GM12878 (cell line): ENCODE data around the gene TCEAL9. TPM values are rescaled to one million over a fixed set of nuclear protein-coding genes. Genes with fewer than 3 reads are reported as not detected.

Source experiments
- ATAC-seq: fragments of 200-7000 bp; cut with Tn5 transposase; 3 replicates; pipeline ENCODE4 v1.9.1; 2020; ENCODE audit warnings: mild to moderate bottlenecking, moderate library complexity
- BruUV-seq: library from RNA; stranded (reverse); fragments of 400-500 nt; replicated peaks from 2 replicates; lab custom pipeline; 2021; lab: Mats Ljungman, UMichigan
- CTCF ChIA-PET: fragments of 300-600 bp; sonication (Branson Sonifier 250); formaldehyde crosslinking; extraction: SDS; loops from one replicate; lab custom pipeline; 2021; ENCODE audit warnings: inconsistent platforms; lab: Yijun Ruan, JAX
- POLR2A ChIA-PET: fragments of 350-600 bp; formaldehyde crosslinking; extraction: SDS; loops from one replicate; lab custom pipeline; 2021; ENCODE audit warnings: inconsistent platforms; lab: Charles Lee
- RAD21 ChIA-PET: fragments of 300-600 bp; sonication (Branson Sonifier 250); formaldehyde crosslinking; loops from one replicate; lab custom pipeline; 2023; ENCODE audit warnings: antibody characterized with exemption; ENCODE audit not compliant: unreplicated experiment; lab: Charles Lee
- SMC1A ChIA-PET: fragments of 300-600 bp; sonication (Branson Sonifier 250); formaldehyde crosslinking; loops from one replicate; lab custom pipeline; 2023; ENCODE audit not compliant: unreplicated experiment, uncharacterized antibody; lab: Charles Lee
- DNase-seq: peaks from one replicate; pipeline ENCODE4 v3.0.0-alpha.2; 2011; ENCODE audit warnings: low read depth, low spot score
- FAIRE-seq: peaks from 3 replicates; lab custom pipeline; 2011; peaks lifted over from hg19 to GRCh38; lab: Jason Lieb, UNC
- H2AFZ ChIP-seq: 2 replicates; pipeline ENCODE4 v1.6.0; 2011; ENCODE audit warnings: low read depth, low read length, control low read depth; ENCODE audit not compliant: control insufficient read depth
- H3K27ac ChIP-seq: 2 replicates; pipeline ENCODE4 v1.5.1; 2011; ENCODE audit warnings: control low read depth; ENCODE audit not compliant: control insufficient read depth, insufficient read depth
- H3K27me3 ChIP-seq, 2 experiments: replicated peaks in 1 of 2; 2 replicates each; pipeline versions ENCODE4 v1.6.0 to v1.6.1; 2011; ENCODE audit warnings: low read length in 1 of 2; ENCODE audit not compliant: control insufficient read depth in 2 of 2, insufficient read depth in 2 of 2
- H3K36me3 ChIP-seq, 2 experiments: 2 replicates each; pipeline ENCODE4 v1.5.1; 2011; ENCODE audit warnings: low read length in 1 of 2; ENCODE audit not compliant: control insufficient read depth in 2 of 2, insufficient read depth in 2 of 2
- H3K4me1 ChIP-seq: 2 replicates; pipeline ENCODE4 v1.6.1; 2011; ENCODE audit warnings: mild to moderate bottlenecking, low read length, moderate library complexity, mixed read lengths; ENCODE audit not compliant: control insufficient read depth, insufficient read depth
- H3K4me2 ChIP-seq: 2 replicates; pipeline ENCODE4 v1.6.0; 2011; ENCODE audit warnings: control low read depth; ENCODE audit not compliant: control insufficient read depth, insufficient read depth
- H3K4me3 ChIP-seq: fragments of 200-600 bp; sonication (generic); 2 replicates; pipeline ENCODE4 v1.5.1; 2016
- H3K79me2 ChIP-seq: 2 replicates; pipeline ENCODE4 v1.6.0; 2011; ENCODE audit warnings: low read length; ENCODE audit not compliant: control insufficient read depth, insufficient read depth
- H3K9ac ChIP-seq: 2 replicates; pipeline ENCODE4 v1.8.0; 2011; ENCODE audit warnings: low read length, control low read depth, mixed read lengths; ENCODE audit not compliant: control insufficient read depth, insufficient read depth
- H3K9me3 ChIP-seq: replicated peaks from 3 replicates; pipeline ENCODE4 v1.5.1; 2011; ENCODE audit warnings: mild to moderate bottlenecking, low read length; ENCODE audit not compliant: control insufficient read depth, insufficient read depth
- H4K20me1 ChIP-seq: 2 replicates; pipeline ENCODE4 v1.6.0; 2011; ENCODE audit not compliant: control insufficient read depth, insufficient read depth
- CHD2 ChIP-seq: IDR thresholded peaks from 2 replicates; pipeline ENCODE4 v1.6.1; 2011; ENCODE audit warnings: low read depth, low read length, improper control_type of control experiment, borderline replicate concordance
- CHD4 ChIP-seq: fragments of 200-600 bp; sonication (generic); IDR thresholded peaks from 2 replicates; pipeline ENCODE4 v1.6.1; 2016; ENCODE audit warnings: mild to moderate bottlenecking
- E2F8 ChIP-seq: fragments of 450-650 bp; IDR thresholded peaks from 2 replicates; pipeline ENCODE4 v1.6.1; 2018; ENCODE audit warnings: mild to moderate bottlenecking, low read depth, moderate library complexity; ENCODE audit not compliant: partially characterized antibody
- RB1 ChIP-seq: fragments of 450-650 bp; formaldehyde crosslinking; IDR thresholded peaks from 2 replicates; pipeline ENCODE4 v1.6.1; 2017; ENCODE audit warnings: mild to moderate bottlenecking, borderline replicate concordance
- TBL1XR1 ChIP-seq: IDR thresholded peaks from 2 replicates; pipeline ENCODE4 v1.6.1; 2012; ENCODE audit warnings: low read depth, low read length, improper control_type of control experiment
- USF1 ChIP-seq: IDR thresholded peaks from 2 replicates; pipeline ENCODE4 v1.6.1; 2011; ENCODE audit warnings: borderline replicate concordance, low read depth, mild to moderate bottlenecking, moderate library complexity, mixed read lengths, low read length; ENCODE audit not compliant: insufficient read depth; ENCODE audit errors: extremely low read length
- WGBS: methylation state at CpG from one replicate; pipeline ENCODE4 v1.1.6; 2016; ENCODE audit warnings: low lambda C conversion rate; ENCODE audit not compliant: insufficient replicate concordance, insufficient coverage; ENCODE audit errors: missing lambda C conversion rate; 5-methylcytosine and 5-hydroxymethylcytosine counted together
- in situ Hi-C: fragments of 300-500 bp; cut with MboI; formaldehyde crosslinking; loops from 9 replicates; pipeline ENCODE4 v1.14.3; 2018; ENCODE audit warnings: mixed read lengths
- intact Hi-C: fragments of 100-400 bp; cut with micrococcal nuclease; formaldehyde crosslinking; loops from one replicate; pipeline ENCODE4 v1.14.2; 2022; ENCODE audit not compliant: unreplicated experiment
- polyA plus RNA-seq, 11 experiments: library from polyadenylated mRNA; depleted of rRNA in 4 of 11; unstranded in 6 of 11; stranded (reverse) in 5 of 11; fragments of >200 nt; fragmentation: Nextera tagmentation in 4 of 11; fragmentation: Illumina TruSeq in 1 of 11; extraction: Ambion mirVana in 4 of 11; extraction: Trizol in 1 of 11; gene quantifications; 1 replicate in 1 of 11; 2 replicates in 10 of 11; pipeline versions ENCODE4 v1.2.1 to v1.2.3, GENCODE V29; 2011 to 2016; ENCODE audit warnings: inconsistent platforms in 2 of 11, missing spikeins in 2 of 11, low read depth in 1 of 11
- total RNA-seq, 4 experiments: library from RNA; depleted of rRNA in 3 of 4; stranded (reverse); fragments of >200 nt in 3 of 4; fragmentation: Illumina TruSeq in 1 of 4; extraction: Trizol in 1 of 4; gene quantifications; 2 replicates each; pipeline versions ENCODE4 v1.2.1 to v1.2.3, GENCODE V29; 2013 to 2021

TCEAL9 gene
- total and polyA plus RNA-seq, 10 of the 15 experiments (the other 5 are each of a cell fraction or from before 2014, with no cell fraction given): 0.39 to 2.5 (median 0.90) TPM

GRCh38 chrX:103361798-103362197 is 5.5 kb downstream of the TCEAL9 start (continued):
- TF ChIP-seq USF1 (no peak), CHD2 (no peak), CHD4 (no peak)

DNA sequence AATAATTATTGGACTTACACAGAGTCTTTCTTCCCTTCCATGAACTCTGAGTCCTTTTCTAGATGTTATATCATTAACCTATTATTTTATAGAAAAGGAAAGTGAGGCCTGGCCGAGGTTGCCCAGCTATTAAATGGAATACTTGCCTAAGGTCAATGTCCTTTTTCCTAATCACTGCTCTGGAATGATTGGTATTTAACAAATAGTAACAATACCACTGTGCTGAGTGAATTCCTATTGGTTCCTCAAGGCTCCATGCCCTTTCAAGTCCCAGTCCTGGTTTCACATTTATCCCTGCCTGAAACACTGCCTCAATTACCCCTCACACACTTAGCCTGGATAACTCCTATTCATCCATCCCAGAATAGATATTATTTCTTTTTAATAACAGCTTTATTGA is 6.2 kb downstream of the TCEAL9 start:
- CTCF ChIA-PET: interaction anchor here (1.0 to 1.5 kb wide), 2 partner anchors 9 to 151 kb away, joined by 3 to 5 read pairs; no protein-coding TSS in a partner anchor

More for the DNA sequence above, 6.2 kb downstream of the TCEAL9 start:
- in situ Hi-C loops: no loop called here
- Histone ChIP-seq H3K27ac (no peak overlapping the region), H3K9ac (no peak overlapping the region), H3K36me3 (no peaks in the 10 kb centered on the region), H3K79me2 (no peaks in the 10 kb centered on the region), H3K4me2 (no peak overlapping the region), H2AFZ (no peak overlapping the region), H3K9me3 (no peaks in the 10 kb centered on the region), H3K4me1 (no peaks in the 10 kb centered on the region), H4K20me1 (no peaks in the 10 kb centered on the region), H3K4me3 (no peak overlapping the region), H3K27me3 (no peaks in the 10 kb centered on the region)
- ATAC-seq (no peak), FAIRE-seq (no peak), DNase-seq (no peak)
- 6% methylated on average over 1 of the region's 1 CpG for WGBS
- RAD21 ChIA-PET: no interaction called here
- no peak for TF ChIP-seq TBL1XR1
- no peak for TF ChIP-seq RB1
- no peak for TF ChIP-seq E2F8
- SMC1A ChIA-PET: no interaction called here
- POLR2A ChIA-PET: no interaction called here
- no TSS peak for BruUV-seq
- intact Hi-C loops: no loop called here
